A673 (cell line): ENCODE results near the gene CPO. TPM values are rescaled to one million over a fixed set of nuclear protein-coding genes. Genes with fewer than 3 reads are reported as not detected.

ENCODE experiments used
- BruUV-seq: library from RNA; stranded (reverse); fragments of 400-500 nt; replicated peaks from 2 replicates; lab custom pipeline; 2021; lab: Mats Ljungman, UMichigan
- CTCF ChIA-PET: fragments of 300-600 bp; sonication (Branson Sonifier 250); formaldehyde crosslinking; loops from one replicate; lab custom pipeline; 2022; ENCODE audit warnings: antibody characterized with exemption; lab: Charles Lee
- POLR2A ChIA-PET: fragments of 300-600 bp; sonication (Branson Sonifier 250); formaldehyde crosslinking; loops from one replicate; lab custom pipeline; 2022; ENCODE audit warnings: antibody characterized with exemption; ENCODE audit not compliant: low non-redundant PET; lab: Charles Lee
- DNase-seq: peaks from one replicate; pipeline ENCODE4 v3.0.0-alpha.2; 2015; ENCODE audit warnings: low spot score
- H3K27ac ChIP-seq: fragments of 200-600 bp; sonication (generic); 2 replicates; pipeline ENCODE4 v1.5.1; 2016; ENCODE audit warnings: mixed run types, low read depth, mild to moderate bottlenecking, mixed read lengths, antibody characterized with exemption, low read length; ENCODE audit not compliant: poor library complexity, severe bottlenecking
- H3K27me3 ChIP-seq: fragments of 200-600 bp; sonication (generic); replicated peaks from 2 replicates; pipeline ENCODE4 v1.6.1; 2017; ENCODE audit warnings: mixed run types, low read depth, mild to moderate bottlenecking, mixed read lengths, antibody characterized with exemption, low read length; ENCODE audit not compliant: insufficient read depth, poor library complexity
- H3K36me3 ChIP-seq: fragments of 200-600 bp; sonication (generic); 2 replicates; pipeline ENCODE4 v1.6.1; 2016; ENCODE audit warnings: mixed run types, mild to moderate bottlenecking, mixed read lengths, antibody characterized with exemption, low read length; ENCODE audit not compliant: insufficient read depth, poor library complexity, severe bottlenecking
- H3K4me1 ChIP-seq: fragments of 200-600 bp; sonication (generic); 2 replicates; pipeline ENCODE4 v1.6.1; 2017; ENCODE audit warnings: mixed run types, mild to moderate bottlenecking, mixed read lengths, antibody characterized with exemption, low read length; ENCODE audit not compliant: insufficient read depth, poor library complexity, severe bottlenecking
- H3K4me3 ChIP-seq: fragments of 200-600 bp; sonication (generic); 2 replicates; pipeline ENCODE4 v1.5.1; 2016; ENCODE audit warnings: low read depth, mixed run types, mild to moderate bottlenecking, mixed read lengths, low read length; ENCODE audit not compliant: poor library complexity, severe bottlenecking
- H3K9me3 ChIP-seq: fragments of 200-600 bp; sonication (generic); 2 replicates; pipeline ENCODE4 v1.6.1; 2016; ENCODE audit warnings: mixed run types, low read depth, mild to moderate bottlenecking, mixed read lengths, antibody characterized with exemption, low read length; ENCODE audit not compliant: poor library complexity, severe bottlenecking
- CTCF ChIP-seq: fragments of 300-800, 200-600 bp; sonication (generic); conservative IDR thresholded peaks from 2 replicates; pipeline ENCODE4 v1.5.1; 2017; ENCODE audit warnings: low read depth, mild to moderate bottlenecking, antibody characterized with exemption, low read length, moderate library complexity, mixed read lengths
- EZH2 ChIP-seq: fragments of 200-600 bp; sonication (generic); IDR thresholded peaks from 2 replicates; pipeline ENCODE4 v1.6.1; 2017; ENCODE audit warnings: borderline replicate concordance, low read depth, mild to moderate bottlenecking, mixed read lengths, antibody characterized with exemption, low read length; ENCODE audit not compliant: poor library complexity, severe bottlenecking
- intact Hi-C: fragments of 100-400 bp; cut with micrococcal nuclease; formaldehyde crosslinking; loops from one replicate; pipeline ENCODE4 v1.10.0; 2022; ENCODE audit not compliant: unreplicated experiment
- total RNA-seq: library from RNA; stranded (reverse); gene quantifications from 2 replicates; pipeline ENCODE4 v1.2.3, GENCODE V29; 2021

CPO gene
- total RNA-seq, 1 experiment from 2014 or later = not detected

- CTCF ChIA-PET = no interaction called here
- DNase-seq = peak; percentile 25
- Histone ChIP-seq H3K36me3 (no peaks in the 10 kb centered on the region), H3K9me3 (no peaks in the 10 kb centered on the region), H3K27ac (no peak overlapping the region), H3K4me3 (no peak overlapping the region), H3K27me3 (no peaks in the 10 kb centered on the region), H3K4me1 (no peaks in the 10 kb centered on the region)
- TF ChIP-seq CTCF (no peak; the same call in 1 of the 2 replicates), EZH2 (no peak)
- intact Hi-C loops = no loop called here
- POLR2A ChIA-PET = no interaction called here
- BruUV-seq = no TSS peak
These were observed 69.0 kb downstream of the CPO start for GRCh38 chr2:207008105-207008990.

- Histone ChIP-seq H3K4me3 (no peak overlapping the region), H3K4me1 (no peaks in the 10 kb centered on the region), H3K36me3 (no peaks in the 10 kb centered on the region), H3K27ac (no peak overlapping the region), H3K27me3 (no peaks in the 10 kb centered on the region), H3K9me3 (no peaks in the 10 kb centered on the region)
- no TSS peak for BruUV-seq
- DNase-seq = no peak
- POLR2A ChIA-PET = no interaction called here
- intact Hi-C loops = no loop called here
- CTCF ChIA-PET = no interaction called here
- TF ChIP-seq EZH2 (no peak), CTCF (no peak)
These were observed 73.1 kb downstream of the CPO start for GRCh38 chr2:207012461-207012860.

- no TSS peak for BruUV-seq
- intact Hi-C loops = no loop called here
- TF ChIP-seq EZH2 (no peak), CTCF (no peak)
- Histone ChIP-seq H3K4me1 (no peaks in the 10 kb centered on the region), H3K27me3 (no peaks in the 10 kb centered on the region), H3K4me3 (no peak overlapping the region), H3K27ac (no peak overlapping the region), H3K36me3 (no peaks in the 10 kb centered on the region), H3K9me3 (no peaks in the 10 kb centered on the region)
- no peak for DNase-seq
- CTCF ChIA-PET = no interaction called here
- POLR2A ChIA-PET = no interaction called here
These were observed 75.1 kb downstream of the CPO start for GRCh38 chr2:207014424-207014823.
